GM19463 (cell line): ENCODE results near the gene P2RX6.
"Not testable (repeated sequence)": the region's sequence is repeated elsewhere in the genome, so short reads cannot be mapped to it uniquely, and the experiment has no call there.

Experiments used
- ATAC-seq: cut with Tn5 transposase; IDR thresholded peaks from one replicate; pipeline ENCODE4 v1.9.1; 2021; ENCODE audit warnings: mild to moderate bottlenecking, moderate library complexity; ENCODE audit not compliant: unreplicated experiment

Gene P2RX6

GRCh38 chr22:21051145-21051830 is 36.3 kb downstream of the P2RX6 start:
- no peak for ATAC-seq

GRCh38 chr22:21051831-21052400 is 37.0 kb downstream of the P2RX6 start:
- ATAC-seq, result no peak

- no peak for ATAC-seq
Observed at GRCh38 chr22:21052715-21053459, 37.9 kb downstream of the P2RX6 start.

- ATAC-seq, result no peak
Observed at GRCh38 chr22:21054046-21054713, 39.2 kb downstream of the P2RX6 start.

GRCh38 chr22:21054714-21055563 is 40.0 kb downstream of the P2RX6 start:
- no peak for ATAC-seq

- ATAC-seq, result no peak
Observed at GRCh38 chr22:21055564-21055834, 40.5 kb downstream of the P2RX6 start.

- ATAC-seq, result no peak
Observed at GRCh38 chr22:21055880-21056319, 40.9 kb downstream of the P2RX6 start.

GRCh38 chr22:21060363-21060762 is 45.4 kb downstream of the P2RX6 start:
- ATAC-seq, result not testable (repeated sequence)

GRCh38 chr22:21061660-21062321 is 46.8 kb downstream of the P2RX6 start:
- ATAC-seq, result not testable (repeated sequence)

GRCh38 chr22:21064425-21064824 is 49.5 kb downstream of the P2RX6 start:
- not testable (repeated sequence) for ATAC-seq

GRCh38 chr22:21064917-21065864 is 50.2 kb downstream of the P2RX6 start:
- ATAC-seq, result no peak

- ATAC-seq, result no peak
Observed at GRCh38 chr22:21067075-21067900, 52.3 kb downstream of the P2RX6 start.

GRCh38 chr22:21067901-21068680 is 53.1 kb downstream of the P2RX6 start:
- ATAC-seq, result no peak

GRCh38 chr22:21068681-21069276 is 53.8 kb downstream of the P2RX6 start:
- no peak for ATAC-seq

- ATAC-seq, result no peak
Observed at GRCh38 chr22:21069375-21069774, 54.4 kb downstream of the P2RX6 start.

- ATAC-seq, result no peak
Observed at GRCh38 chr22:21070690-21071615, 56.0 kb downstream of the P2RX6 start.
